GM21529 (cell line): ENCODE measurements around the gene GCK.

Experiments used
- ATAC-seq: cut with Tn5 transposase; IDR thresholded peaks from one replicate; pipeline ENCODE4 v1.9.1; 2021; ENCODE audit not compliant: unreplicated experiment

GCK gene

DNA sequence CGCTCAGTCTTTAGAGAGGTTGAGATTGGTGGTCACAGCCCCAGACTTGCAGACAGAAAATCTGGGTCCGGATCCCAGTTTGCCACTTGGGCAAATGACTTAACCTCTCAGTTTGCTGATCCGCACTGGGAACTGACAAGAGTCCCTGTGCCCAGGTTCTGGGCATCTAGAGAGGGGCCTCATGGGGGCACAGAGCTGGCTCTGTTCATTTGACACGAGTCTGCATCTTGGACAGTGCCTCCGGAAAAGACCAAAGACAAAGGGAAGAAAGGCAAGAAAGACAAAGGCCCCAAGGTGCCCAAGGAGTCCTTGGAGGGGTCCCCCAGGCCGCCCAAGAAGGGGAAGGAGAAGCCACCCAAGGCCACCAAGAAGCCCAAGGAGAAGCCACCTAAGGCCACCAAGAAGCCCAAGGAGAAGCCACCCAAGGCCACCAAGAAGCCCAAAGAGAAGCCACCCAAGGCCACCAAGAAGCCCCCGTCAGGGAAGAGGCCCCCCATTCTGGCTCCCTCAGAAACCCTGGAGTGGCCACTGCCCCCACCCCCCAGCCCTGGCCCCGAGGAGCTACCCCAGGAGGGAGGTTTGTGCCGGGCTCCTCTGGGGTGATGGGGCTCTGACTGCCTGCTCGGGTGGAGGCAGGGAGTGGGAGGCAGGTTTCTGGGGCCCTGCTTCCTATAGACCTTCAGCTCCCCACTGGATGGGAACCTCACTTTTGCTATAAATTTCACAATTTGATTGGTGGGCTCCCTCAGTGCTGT is 82.8 kb downstream of the GCK start:
- no peak for ATAC-seq

DNA sequence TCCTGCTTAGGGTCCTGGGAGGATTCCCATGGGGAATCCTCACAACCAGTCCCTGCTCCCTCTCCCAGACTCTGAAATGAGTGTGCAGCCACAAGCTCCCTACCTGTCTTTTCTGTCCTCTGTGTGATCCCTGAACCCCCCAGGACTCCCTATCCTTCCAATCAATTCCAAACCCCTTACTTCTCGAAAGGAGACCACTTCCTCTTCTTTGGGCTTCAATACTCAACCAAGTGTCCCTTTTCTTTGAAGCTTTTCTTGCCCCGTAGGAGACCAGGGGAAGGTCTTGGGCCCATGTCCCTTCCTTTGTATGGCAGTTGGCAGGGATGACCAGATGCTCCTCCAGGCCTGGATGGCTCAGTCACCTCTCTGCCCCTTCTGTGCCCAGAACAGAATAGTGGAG is 83.4 kb downstream of the GCK start:
- no peak for ATAC-seq

DNA sequence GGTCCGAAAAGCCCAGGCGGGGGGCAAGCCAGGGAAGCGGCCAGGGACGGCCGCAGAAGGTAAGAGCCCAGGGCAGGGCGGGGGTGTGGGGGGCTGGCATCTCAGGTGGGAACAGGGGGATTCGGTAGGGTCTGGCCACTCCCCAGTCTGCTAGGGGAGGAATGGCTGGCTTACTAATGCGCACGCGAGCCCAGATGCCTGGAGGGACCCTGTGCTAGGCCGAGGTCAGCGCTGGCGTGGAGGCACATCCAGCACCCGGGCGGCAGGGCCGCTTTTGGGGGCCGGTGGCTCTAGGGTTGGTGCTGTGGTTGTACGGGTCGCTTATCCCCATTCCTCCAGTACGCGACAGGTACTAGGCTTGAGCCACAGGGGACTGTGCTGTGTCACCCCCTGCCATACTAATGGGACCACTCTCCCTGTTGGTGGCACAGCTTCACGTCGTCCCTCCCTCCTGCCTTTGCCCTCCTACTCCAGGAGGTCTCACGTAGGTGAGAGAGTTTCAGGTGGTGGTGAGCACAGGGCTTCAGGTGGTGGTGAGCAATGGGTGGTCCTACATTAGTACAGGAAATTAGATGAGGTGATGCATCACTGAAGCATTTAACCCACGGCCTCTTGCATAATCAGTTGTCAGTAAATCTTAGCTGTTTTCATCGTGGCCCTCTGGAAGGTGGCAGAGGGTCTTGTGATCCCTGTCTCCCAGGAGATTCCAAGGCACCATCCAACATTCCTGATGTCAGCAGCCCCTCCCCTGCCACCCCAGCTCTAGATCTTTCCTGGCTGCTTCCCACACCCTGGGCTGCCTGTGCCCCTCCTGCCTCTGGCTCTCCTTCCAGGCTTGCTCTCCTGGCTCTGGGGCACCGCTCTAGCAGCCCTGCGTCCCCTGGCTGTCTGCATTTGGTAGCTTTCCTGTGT is 84.1 kb downstream of the GCK start:
- ATAC-seq = no peak

DNA sequence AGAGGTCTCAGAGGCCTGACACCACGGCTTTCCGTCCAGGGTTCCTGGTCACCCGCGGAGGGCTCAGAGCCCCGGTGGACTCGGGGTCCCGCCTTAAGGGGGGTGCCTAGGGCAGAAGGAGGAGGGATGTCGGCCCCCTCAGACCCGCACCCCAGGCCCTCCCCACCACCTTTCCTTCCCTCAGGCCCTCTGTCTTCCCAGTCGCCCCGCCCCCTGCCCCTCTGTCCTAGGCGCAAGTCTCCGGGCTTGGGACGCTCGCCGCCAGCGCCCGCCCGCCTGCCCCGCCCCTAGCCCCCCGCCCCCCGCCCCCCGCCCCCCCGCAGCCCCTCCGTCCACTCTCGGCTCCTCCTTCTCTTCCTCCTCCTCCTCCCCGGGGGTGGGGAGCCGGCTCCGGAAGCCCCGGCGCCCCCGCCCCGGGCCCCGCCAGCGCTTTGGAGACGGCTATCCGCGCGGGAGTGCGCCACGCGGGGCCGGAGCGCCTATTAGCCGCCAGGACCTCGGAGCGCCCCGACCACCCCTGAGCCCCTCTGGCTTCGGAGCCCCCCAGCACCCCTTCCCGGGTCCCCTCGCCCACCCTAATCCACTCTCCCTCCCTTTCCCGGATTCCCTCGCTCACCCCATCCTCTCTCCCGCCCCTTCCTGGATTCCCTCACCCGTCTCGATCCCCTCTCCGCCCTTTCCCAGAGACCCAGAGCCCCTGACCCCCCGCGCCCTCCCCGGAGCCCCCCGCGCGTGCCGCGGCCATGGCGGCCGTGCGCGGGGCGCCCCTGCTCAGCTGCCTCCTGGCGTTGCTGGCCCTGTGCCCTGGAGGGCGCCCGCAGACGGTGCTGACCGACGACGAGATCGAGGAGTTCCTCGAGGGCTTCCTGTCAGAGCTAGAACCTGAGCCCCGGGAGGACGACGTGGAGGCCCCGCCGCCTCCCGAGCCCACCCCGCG is 85.0 kb downstream of the GCK start, which contains the start of gene AEBP1:
Gene AEBP1 (plus strand): TSS at position 423 of the 937 bp plus-strand sequence. CDS start 321 bp downstream, at position 744.
- ATAC-seq = no peak

DNA sequence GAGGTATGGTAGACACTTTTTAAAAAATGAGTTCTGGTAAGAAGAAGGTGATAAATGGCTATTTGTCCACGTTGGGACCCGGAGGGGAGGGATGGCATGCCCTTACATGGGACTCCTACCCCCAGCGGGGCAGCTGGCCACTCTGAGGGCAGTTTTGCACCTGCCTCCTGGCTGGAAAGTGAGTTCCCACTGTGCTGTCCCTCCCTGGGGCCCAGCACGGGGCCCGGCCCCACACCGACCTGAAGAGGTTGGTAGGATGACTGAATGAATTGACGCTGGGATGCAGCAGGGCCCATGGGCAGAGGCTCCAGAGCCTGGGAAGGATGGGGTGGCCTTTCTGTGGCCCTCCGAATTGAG is 85.7 kb downstream of the GCK start:
- no peak for ATAC-seq

DNA sequence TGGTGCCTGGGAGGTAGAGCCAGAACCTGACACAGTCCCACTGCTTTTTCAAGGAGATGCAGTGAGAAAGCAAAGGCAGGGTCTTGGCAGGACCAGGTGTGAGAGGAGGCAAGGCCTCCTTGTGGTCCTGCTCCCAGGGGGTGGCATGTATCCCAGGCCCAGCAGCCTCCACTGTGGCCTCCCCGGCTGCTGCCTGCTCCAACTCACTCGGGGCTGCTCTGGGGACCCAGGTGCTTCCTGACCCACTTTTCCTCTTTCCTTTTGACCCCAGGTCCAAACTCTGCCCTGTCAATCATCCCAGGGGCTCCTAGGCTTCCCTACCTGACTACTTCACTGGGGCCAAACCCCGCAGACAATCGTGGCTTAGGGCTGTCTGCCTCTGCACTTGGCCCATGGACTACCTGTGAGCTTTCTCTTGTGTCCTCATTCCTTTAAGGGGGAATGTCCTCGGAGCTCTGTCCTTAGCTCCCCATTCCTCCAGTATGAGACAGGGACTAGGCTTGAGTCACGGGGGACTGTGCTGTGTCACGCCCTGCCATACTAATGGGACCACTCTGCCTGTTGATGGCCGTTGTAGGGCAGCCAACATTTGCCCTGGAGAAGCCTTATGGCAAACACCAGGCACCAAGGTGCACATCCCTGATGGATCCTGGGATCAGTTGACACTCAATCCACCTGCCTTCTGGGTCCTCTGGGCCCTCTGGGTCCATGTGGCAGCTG is 86.2 kb downstream of the GCK start:
- no peak for ATAC-seq

DNA sequence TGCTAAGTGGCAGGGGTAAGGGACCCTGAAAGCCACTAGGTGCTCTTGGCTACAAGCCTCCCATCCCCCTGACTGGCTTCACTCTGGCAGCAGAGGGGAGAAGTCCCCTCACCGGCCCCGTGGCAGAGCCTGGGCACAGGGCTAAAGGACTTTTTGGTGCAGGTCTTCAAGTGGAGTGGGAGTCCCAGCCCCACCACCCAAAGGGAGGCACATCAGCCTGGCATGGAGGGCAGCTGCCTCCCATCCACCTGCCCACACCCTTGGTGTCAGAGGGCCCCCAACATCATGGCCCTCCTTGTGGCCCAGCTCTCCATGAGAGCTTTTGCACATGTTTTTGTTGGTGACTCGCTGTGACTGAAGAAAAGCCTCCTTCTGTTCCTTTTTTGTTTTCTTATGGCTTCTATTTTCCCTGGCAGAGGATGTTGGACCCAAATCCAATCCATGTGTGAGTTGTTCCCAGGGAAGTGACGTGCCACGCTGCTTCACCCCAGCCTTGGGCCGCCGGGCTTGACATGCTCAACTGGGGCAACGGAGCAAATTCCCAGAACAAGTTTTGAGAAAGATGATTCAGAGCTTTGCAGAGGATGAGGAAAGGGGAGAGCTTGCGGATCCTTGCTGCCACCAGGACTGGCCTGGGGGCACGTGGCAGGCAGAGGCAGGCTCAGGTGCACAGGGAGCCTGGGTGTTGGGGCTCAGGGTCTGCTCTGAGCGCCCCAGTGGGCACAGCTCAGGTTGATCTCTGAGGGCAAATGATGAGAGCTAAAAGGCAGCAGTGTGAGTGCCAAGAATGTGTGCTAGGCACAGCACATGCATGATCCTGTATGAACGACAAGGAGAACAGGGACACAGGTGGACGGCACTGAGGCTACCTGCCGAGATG is 87.0 kb downstream of the GCK start:
- no peak for ATAC-seq

DNA sequence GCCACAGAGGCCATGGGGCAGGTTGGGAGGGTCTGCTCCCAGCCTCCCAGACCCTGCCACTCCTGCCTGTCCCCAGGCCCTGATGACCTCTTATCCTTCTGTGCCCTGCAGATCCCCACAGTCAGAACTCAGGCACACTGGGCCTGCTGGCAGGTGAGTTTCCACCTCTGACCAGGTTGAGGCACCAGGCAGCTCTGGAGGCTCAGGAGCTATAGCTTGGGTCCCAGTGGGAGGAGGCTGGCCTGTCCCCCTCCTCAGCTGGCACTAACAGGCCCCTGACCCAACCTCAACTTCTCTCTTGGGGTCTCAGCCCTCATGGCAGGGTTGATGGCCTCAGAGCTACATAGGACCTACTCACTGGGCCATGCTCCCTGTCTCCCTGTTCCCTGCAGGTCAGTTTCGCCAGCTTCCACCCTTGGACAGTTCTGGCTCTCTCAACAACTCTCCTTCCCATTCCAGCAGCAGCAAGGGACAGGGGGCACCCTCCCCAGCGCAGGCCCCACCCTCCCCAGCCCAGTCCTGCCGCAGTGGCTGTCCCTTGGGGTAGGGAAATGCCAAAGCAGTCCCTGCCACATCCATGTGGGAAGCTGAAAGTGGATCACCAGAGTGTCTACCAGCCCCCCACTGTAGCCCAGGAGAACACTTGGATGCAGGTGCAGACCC is 87.8 kb downstream of the GCK start:
- no peak for ATAC-seq

DNA sequence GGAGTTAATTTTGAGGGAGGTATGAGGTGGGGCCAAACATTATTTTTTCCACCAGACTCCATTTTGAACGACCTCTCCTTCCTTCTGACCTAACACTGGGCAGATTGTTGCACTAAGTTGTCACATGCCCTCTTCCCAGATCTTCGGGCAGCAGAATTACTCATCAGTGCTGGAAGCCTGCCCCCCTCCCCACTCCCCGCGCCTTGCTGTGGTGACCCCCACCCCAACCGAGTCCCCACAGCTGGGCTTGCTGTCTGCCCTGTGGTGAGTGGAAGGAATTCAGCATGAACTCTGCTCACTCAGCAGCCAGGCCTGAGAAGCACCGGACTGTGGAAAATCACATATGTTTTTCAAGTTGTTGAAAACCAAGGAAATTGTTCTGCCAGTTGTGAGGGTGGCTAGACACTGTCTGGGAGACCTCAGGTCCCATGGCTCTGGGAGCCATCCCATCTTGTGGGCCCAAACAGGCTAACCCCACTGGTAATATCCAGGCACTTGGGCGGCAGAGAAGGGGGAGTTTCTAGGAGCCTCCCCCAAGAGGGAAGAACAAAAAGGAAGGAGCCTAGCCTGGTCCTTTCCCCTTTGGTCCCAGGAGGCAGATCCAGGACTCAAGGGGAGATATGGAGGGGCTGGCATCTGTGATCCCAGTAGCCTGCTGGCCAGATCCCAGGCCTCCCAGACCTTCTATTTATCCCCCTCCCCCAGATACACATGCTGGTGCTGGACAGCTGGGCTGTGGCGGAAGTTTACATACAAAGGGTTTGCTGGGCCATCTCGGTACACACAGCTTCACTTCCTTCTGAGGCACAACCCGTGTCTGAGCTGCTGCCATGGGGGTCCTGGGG is 88.6 kb downstream of the GCK start:
- no peak for ATAC-seq

DNA sequence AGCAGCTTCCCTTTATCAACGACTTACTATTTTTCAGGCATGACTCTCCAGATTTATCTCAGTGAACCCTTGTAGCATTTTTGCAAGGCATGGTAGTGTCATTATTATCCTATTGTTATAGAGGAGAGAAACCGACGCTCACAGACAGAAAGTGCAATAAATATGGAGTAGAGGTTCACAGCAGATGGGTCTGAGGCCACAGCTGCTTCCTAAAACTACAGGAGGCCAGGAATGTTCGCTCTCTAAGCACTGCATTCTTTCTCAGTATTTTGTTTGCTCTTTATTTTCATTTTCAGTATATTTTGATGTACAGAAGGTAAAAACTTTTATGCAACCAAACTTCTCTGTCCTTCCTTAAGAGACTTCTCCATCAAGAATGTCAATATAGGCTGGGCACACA is 89.6 kb downstream of the GCK start:
- no peak for ATAC-seq

DNA sequence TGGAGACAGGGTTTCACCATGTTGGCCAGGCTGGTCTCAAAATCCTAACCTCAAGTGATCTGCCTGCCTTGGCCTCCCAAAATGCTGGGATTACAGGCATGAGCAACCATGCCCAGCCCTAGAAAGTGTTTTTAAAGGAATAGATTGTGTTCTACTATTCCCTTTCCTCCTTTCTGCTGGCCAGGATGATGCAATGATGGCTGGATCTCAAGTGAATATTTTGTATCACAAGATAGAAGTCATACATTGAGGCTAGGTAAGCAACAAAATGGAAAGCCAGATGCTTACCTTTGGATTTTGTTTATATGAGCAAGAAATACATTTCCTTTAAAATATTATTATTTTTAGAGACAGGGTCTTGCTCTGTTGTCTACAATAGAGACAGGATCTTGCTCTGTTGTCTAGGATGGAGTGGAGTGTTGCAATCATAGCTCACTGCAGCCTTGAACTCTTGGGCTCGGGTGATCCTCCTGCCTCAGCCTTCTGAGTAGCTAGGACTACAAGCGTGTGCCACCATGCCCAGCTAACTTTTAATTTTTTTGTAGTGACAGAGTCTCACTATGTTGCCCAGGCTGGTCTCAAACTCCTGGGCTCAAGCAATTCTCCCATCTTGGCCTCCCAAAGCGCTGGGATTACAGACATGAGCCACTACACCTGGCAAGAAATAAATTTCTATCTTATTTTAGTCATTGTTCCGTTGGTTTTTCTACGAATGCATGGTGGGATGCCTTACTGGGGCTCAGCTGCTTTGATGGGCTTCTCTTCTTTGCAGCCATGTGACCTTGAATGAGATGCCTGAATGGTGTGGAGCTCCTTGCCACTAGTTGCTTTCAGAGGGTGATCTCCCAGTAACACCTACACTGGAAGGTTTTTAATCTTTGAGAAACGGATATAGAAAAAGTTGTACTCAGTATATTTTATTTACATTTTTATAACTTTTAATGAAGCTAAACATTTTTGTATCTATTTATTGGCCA is 90.9 kb downstream of the GCK start:
- ATAC-seq = no peak

DNA sequence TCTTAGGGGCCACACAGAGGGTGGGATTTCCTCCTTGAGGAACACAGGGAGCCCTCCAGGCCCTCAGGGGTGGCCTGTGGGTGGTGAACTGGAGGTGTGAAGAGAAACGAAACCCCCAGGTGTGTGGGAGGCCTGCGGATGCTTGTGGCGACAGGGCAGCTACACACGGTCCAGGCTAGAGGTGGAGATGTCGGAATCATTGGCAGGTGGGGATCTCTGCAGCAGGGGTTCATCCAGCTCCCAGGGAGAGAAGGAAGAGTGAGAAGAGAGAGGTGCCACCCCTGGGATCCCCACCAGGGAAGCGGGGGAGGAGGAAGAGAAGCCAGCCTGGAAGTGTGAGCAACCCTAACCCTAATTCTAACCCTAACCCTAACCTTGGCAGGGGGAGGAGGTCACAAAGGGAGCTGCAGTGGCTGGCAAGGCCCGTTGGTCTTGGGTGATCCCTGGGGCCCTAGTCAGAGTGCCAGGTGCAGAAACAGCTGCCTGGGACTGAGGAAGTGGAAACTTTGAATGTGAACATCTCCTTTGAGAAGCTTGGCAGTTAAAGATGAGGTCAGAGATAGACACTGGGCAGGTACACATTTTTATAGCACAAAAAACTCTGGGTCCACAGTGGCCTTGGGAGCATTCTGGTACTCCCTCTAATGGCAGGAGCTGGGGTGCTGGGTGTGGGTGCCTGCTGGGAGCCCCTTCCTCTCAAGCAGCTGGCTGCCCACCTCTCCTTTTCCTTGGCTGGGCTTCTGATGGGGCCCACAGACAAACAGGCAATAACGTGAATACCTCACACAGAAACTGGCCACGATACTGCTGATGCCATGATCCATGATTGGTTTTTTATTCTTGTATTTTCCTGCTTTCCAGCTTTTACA is 91.9 kb downstream of the GCK start:
- ATAC-seq = peak; percentile 76

DNA sequence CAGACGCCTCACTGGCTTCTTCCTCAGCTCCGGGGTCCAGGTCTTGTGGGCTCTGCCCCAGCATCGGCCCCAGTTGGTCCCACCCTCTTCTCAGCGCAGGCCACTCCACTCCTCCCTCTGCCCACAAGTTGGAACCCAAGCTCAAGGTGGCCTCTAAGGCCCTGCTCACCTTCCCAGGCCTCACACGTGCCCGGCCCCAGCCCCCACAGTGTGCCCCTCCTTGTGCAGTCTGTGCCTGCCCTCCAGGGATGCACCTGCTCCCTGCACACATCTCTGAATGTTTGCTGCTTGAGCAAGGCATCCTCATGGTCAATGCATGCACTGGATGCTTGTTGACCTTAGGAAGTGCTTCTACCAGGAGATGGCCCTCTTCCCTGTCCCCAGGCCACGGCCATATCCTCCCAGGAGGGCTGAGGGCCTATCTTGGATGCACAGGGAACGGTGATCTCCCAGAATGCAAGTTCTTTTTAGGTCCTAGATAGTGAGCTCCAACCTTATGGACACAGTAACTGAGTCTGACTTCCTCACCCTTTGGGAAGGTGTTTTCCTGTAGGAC is 92.8 kb downstream of the GCK start:
- no peak for ATAC-seq

DNA sequence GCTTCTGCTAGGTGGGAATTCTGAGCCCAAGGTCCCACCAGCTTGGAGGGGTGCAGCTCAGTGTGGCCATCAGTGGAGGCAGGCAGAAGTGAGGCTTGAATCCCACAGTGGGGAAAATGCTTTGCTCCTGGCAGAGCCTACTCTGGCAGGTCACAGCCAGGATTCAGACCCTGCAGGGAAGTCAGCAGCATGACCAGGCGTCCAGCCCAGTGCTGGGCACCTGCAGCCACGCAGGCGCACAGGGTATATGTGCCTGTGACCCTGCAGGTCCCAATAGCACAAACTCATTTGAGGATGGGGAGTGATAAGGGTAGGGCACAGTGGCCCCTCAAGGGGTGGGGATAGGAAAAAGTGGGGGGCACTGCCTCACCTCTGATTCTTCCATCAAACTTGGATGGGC is 93.5 kb downstream of the GCK start:
- ATAC-seq = no peak

DNA sequence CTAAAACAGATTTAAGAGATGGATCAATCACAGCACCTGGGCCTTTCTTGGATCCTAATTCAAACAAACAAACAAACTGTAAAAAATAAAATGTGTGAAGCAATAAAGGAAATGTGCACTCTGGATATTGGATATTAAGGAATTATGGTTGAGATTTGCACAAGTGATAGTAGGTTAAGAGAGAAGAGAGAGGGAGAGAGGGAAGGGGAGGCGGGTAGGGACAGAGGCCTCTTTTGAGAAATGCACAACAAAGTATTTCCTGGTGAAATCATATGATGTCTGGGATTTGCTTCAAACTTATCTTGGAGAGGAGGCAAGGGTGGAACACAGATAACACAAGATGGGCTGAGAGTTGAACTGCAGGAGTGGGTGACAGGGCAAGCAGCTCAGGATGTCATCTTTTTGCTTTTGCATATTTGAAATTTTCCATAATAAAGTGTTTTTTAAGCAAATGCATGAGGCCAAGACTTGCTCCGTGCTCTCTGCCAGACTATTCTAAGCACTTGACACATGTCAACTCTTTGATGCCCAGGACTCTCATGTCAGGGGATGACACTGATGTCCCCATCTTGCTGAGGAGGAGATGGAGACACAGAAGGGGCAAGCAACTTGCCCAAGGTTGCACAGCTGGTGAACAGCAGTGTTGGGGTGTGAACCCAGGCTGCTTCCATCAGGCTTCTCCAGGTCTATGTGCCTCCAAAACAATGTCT is 94.2 kb downstream of the GCK start:
- no peak for ATAC-seq
